SK-N-SH treated with all-trans-retinoic acid at 6 μM for 48 hours (cell line): ENCODE results near the gene VSIR.

Experiments
- ATAC-seq: fragments of 200-7000 bp; cut with Tn5 transposase; 3 replicates; pipeline ENCODE4 v1.9.1; 2020; ENCODE audit warnings: mild to moderate bottlenecking, moderate library complexity
- CREB5 ChIP-seq: fragments of 250-450 bp; sonication (Bioruptor Pico); IDR thresholded peaks from 2 replicates; pipeline ENCODE4 v1.5.1; 2020; ENCODE audit warnings: low read depth, mild to moderate bottlenecking, moderate library complexity
- CSDC2 ChIP-seq: fragments of 250-450 bp; sonication (Bioruptor Pico); IDR thresholded peaks from 2 replicates; pipeline ENCODE4 v1.5.0; 2020; ENCODE audit warnings: mild to moderate bottlenecking, moderate library complexity
- GLIS3 ChIP-seq: fragments of 250-450 bp; sonication (Bioruptor Pico); IDR thresholded peaks from 2 replicates; pipeline ENCODE4 v1.5.0; 2020; ENCODE audit warnings: mild to moderate bottlenecking, moderate library complexity
- ISL1 ChIP-seq: fragments of 250-450 bp; sonication (Bioruptor Pico); IDR thresholded peaks from 2 replicates; pipeline ENCODE4 v2.1.2; 2022; ENCODE audit warnings: mild to moderate bottlenecking, moderate library complexity
- OSR1 ChIP-seq: fragments of 250-450 bp; sonication (Bioruptor Pico); IDR thresholded peaks from 2 replicates; pipeline ENCODE4 v1.8.0; 2022; ENCODE audit warnings: moderate library complexity, mild to moderate bottlenecking, inconsistent platforms
- PPARA ChIP-seq: fragments of 250-450 bp; sonication (Bioruptor Pico); IDR thresholded peaks from 2 replicates; pipeline ENCODE4 v1.5.0; 2020; ENCODE audit warnings: mild to moderate bottlenecking, borderline replicate concordance
- RARB ChIP-seq: fragments of 250-450 bp; sonication (Bioruptor Pico); IDR thresholded peaks from 2 replicates; pipeline ENCODE4 v1.8.0; 2021; ENCODE audit warnings: mild to moderate bottlenecking, moderate library complexity
- SNAI2 ChIP-seq: fragments of 250-450 bp; sonication (Bioruptor Pico); IDR thresholded peaks from 2 replicates; pipeline ENCODE4 v1.5.0; 2020; ENCODE audit warnings: mild to moderate bottlenecking, moderate library complexity
- TCF4 ChIP-seq: fragments of 250-450 bp; sonication (Bioruptor Pico); IDR thresholded peaks from 2 replicates; pipeline ENCODE4 v1.8.0; 2021; ENCODE audit warnings: mild to moderate bottlenecking, moderate library complexity, borderline replicate concordance
- TOX ChIP-seq: fragments of 250-450 bp; sonication (Bioruptor Pico); IDR thresholded peaks from 2 replicates; pipeline ENCODE4 v1.8.0; 2021; ENCODE audit warnings: mild to moderate bottlenecking, moderate library complexity, borderline replicate concordance
- ZC3H10 ChIP-seq: fragments of 250-450 bp; sonication (Bioruptor Pico); IDR thresholded peaks from 2 replicates; pipeline ENCODE4 v1.5.1; 2021; ENCODE audit warnings: mild to moderate bottlenecking, moderate library complexity
- ZFP3 ChIP-seq: fragments of 250-450 bp; sonication (Bioruptor Pico); IDR thresholded peaks from 2 replicates; pipeline ENCODE4 v1.5.0; 2020; ENCODE audit warnings: mild to moderate bottlenecking, moderate library complexity
- ZFP30 ChIP-seq: fragments of 450-650 bp; formaldehyde crosslinking; IDR thresholded peaks from 2 replicates; pipeline ENCODE4 v1.5.0; 2022; ENCODE audit warnings: mild to moderate bottlenecking, moderate library complexity
- ZNF565 ChIP-seq: fragments of 450-650 bp; formaldehyde crosslinking; conservative IDR thresholded peaks from 2 replicates; pipeline ENCODE4 v1.5.0; 2020; ENCODE audit warnings: low read depth, mild to moderate bottlenecking, moderate library complexity
- ZNF8 ChIP-seq: fragments of 450-650 bp; formaldehyde crosslinking; IDR thresholded peaks from 2 replicates; pipeline ENCODE4 v1.5.0; 2020; ENCODE audit warnings: mild to moderate bottlenecking, moderate library complexity
- TF ChIP-seq, protein P1 (sequence below): fragments of 250-450 bp; sonication (Bioruptor Pico); IDR thresholded peaks from 2 replicates; pipeline ENCODE4 v1.5.0; 2020; ENCODE audit warnings: mild to moderate bottlenecking, moderate library complexity
- TF ChIP-seq, protein P2 (sequence below): fragments of 250-450 bp; sonication (Bioruptor Pico); IDR thresholded peaks from 2 replicates; pipeline ENCODE4 v1.8.0; 2021; ENCODE audit warnings: low read depth, mild to moderate bottlenecking, moderate library complexity, borderline replicate concordance
- TF ChIP-seq, protein P3 (sequence below): fragments of 250-450 bp; sonication (Bioruptor Pico); IDR thresholded peaks from 2 replicates; pipeline ENCODE4 v1.5.1; 2021; ENCODE audit warnings: mild to moderate bottlenecking, moderate library complexity
- TF ChIP-seq, protein P4 (sequence below): fragments of 250-450 bp; sonication (Bioruptor Pico); IDR thresholded peaks from 2 replicates; pipeline ENCODE4 v1.8.0; 2020; ENCODE audit warnings: mild to moderate bottlenecking, moderate library complexity, borderline replicate concordance

The VSIR gene

DNA sequence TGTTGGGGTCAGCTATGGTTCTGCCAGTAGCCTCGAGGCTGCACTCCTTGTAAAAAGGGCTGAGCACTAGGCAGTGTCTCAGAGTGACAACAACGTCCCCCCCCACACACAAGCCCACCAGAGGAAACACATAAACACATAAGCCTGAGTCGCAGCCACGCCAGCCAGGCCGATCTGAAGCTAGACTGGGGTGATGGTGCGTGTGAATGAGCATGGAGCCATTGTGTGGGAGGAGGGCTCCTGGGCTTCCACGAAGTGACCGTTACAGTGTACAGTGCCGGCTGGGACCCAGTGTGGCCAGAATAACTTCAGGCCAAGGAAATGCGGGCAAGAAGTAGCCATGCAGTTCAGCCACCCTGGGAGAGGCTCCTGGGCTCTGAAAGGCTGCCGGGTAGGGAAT, 50.0 kb downstream of the VSIR start (continued):
- no peak for TF ChIP-seq GLIS3
- TF ChIP-seq TOX (CRISPR knock-in tag) = no peak
- TF ChIP-seq ISL1 (CRISPR knock-in tag) = no peak
- TF ChIP-seq, protein P1, sequence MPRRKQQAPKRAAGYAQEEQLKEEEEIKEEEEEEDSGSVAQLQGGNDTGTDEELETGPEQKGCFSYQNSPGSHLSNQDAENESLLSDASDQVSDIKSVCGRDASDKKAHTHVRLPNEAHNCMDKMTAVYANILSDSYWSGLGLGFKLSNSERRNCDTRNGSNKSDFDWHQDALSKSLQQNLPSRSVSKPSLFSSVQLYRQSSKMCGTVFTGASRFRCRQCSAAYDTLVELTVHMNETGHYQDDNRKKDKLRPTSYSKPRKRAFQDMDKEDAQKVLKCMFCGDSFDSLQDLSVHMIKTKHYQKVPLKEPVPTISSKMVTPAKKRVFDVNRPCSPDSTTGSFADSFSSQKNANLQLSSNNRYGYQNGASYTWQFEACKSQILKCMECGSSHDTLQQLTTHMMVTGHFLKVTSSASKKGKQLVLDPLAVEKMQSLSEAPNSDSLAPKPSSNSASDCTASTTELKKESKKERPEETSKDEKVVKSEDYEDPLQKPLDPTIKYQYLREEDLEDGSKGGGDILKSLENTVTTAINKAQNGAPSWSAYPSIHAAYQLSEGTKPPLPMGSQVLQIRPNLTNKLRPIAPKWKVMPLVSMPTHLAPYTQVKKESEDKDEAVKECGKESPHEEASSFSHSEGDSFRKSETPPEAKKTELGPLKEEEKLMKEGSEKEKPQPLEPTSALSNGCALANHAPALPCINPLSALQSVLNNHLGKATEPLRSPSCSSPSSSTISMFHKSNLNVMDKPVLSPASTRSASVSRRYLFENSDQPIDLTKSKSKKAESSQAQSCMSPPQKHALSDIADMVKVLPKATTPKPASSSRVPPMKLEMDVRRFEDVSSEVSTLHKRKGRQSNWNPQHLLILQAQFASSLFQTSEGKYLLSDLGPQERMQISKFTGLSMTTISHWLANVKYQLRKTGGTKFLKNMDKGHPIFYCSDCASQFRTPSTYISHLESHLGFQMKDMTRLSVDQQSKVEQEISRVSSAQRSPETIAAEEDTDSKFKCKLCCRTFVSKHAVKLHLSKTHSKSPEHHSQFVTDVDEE = no peak
- TF ChIP-seq, all 23 proteins: peak for 0

DNA sequence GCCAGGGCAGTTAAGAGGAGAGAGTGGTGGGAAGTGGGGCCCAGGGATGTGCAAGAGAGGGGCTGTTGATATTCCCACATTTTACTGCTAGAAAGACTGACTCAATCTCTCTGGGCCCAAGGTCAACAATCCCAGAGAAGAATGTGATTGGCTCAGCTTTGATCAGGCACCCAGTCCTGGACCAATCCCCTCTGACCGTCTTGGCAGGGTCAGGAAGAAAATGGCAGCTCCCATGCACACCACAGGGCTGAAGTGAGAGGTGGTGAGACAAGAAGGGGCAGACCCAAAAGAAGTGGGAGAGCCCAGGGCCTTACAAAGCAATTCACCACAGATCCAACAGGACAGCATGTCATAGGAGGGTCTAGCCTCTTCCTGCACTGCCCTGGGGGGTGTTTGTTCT, 50.5 kb downstream of the VSIR start:
- TF ChIP-seq RARB (no peak), ISL1 (CRISPR knock-in tag) (no peak), ZC3H10 (no peak), CREB5 (CRISPR knock-in tag) (no peak), PPARA (CRISPR knock-in tag) (no peak), GLIS3 (no peak), ZNF8 (CRISPR knock-in tag) (no peak), ZFP3 (no peak), SNAI2 (CRISPR knock-in tag) (no peak), OSR1 (no peak), ZNF565 (no peak), ZFP30 (no peak), CSDC2 (no peak)
- TF ChIP-seq, protein P2, sequence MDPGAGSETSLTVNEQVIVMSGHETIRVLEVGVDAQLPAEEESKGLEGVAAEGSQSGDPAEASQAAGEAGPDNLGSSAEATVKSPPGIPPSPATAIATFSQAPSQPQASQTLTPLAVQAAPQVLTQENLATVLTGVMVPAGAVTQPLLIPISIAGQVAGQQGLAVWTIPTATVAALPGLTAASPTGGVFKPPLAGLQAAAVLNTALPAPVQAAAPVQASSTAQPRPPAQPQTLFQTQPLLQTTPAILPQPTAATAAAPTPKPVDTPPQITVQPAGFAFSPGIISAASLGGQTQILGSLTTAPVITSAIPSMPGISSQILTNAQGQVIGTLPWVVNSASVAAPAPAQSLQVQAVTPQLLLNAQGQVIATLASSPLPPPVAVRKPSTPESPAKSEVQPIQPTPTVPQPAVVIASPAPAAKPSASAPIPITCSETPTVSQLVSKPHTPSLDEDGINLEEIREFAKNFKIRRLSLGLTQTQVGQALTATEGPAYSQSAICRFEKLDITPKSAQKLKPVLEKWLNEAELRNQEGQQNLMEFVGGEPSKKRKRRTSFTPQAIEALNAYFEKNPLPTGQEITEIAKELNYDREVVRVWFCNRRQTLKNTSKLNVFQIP (CRISPR knock-in tag) = no peak
- TF ChIP-seq, protein P3, sequence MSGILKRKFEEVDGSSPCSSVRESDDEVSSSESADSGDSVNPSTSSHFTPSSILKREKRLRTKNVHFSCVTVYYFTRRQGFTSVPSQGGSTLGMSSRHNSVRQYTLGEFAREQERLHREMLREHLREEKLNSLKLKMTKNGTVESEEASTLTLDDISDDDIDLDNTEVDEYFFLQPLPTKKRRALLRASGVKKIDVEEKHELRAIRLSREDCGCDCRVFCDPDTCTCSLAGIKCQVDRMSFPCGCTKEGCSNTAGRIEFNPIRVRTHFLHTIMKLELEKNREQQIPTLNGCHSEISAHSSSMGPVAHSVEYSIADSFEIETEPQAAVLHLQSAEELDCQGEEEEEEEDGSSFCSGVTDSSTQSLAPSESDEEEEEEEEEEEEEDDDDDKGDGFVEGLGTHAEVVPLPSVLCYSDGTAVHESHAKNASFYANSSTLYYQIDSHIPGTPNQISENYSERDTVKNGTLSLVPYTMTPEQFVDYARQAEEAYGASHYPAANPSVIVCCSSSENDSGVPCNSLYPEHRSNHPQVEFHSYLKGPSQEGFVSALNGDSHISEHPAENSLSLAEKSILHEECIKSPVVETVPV (CRISPR knock-in tag) = no peak
- TF ChIP-seq, protein P4, sequence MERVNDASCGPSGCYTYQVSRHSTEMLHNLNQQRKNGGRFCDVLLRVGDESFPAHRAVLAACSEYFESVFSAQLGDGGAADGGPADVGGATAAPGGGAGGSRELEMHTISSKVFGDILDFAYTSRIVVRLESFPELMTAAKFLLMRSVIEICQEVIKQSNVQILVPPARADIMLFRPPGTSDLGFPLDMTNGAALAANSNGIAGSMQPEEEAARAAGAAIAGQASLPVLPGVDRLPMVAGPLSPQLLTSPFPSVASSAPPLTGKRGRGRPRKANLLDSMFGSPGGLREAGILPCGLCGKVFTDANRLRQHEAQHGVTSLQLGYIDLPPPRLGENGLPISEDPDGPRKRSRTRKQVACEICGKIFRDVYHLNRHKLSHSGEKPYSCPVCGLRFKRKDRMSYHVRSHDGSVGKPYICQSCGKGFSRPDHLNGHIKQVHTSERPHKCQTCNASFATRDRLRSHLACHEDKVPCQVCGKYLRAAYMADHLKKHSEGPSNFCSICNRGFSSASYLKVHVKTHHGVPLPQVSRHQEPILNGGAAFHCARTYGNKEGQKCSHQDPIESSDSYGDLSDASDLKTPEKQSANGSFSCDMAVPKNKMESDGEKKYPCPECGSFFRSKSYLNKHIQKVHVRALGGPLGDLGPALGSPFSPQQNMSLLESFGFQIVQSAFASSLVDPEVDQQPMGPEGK (CRISPR knock-in tag) = no peak
- TF ChIP-seq, protein P1 = no peak
- TF ChIP-seq, all 23 proteins: peak for 0
- no peak for ATAC-seq

DNA sequence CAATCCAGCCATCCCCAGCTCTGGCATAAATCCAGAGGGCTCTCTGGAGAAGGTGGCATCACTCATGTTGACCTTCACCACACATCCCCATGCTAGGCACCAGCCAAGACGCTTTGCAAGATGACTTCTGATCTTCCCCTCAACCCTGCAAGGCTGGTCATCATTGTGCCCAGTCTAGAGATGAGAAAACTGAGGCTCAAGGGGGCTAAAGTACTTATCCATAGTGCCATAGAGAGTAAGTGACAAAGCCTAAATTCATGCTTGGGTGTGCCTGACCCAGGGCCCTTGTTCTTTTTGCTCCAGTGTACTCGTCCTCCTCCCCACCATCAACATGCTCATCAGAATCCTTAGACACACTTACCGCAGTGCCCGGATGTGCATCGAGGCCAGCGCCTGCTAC, 52.0 kb downstream of the VSIR start:
- ATAC-seq = no peak
- TF ChIP-seq CREB5 (CRISPR knock-in tag) = no peak
- TF ChIP-seq ISL1 (CRISPR knock-in tag) = no peak
- TF ChIP-seq, protein P3 (CRISPR knock-in tag) = no peak
- no peak for TF ChIP-seq TCF4
- TF ChIP-seq, protein P4 (CRISPR knock-in tag) = no peak
